C4-2B (cell line): ENCODE measurements around the gene TMEM191C.

ENCODE experiments used
- H3K27ac ChIP-seq: fragments of 450-650 bp; 2 replicates; pipeline ENCODE4 v1.5.1; 2017
- CTCF ChIP-seq: fragments of 450-650 bp; conservative IDR thresholded peaks from 2 replicates; pipeline ENCODE4 v1.5.1; 2017; ENCODE audit warnings: mild to moderate bottlenecking
- ZFX ChIP-seq: fragments of 450-650 bp; IDR thresholded peaks from 2 replicates; pipeline ENCODE4 v1.6.1; 2017

Gene TMEM191C

GRCh38 chr22:21443735-21444421, 23.3 kb upstream of the TMEM191C start:
- TF ChIP-seq ZFX (no peak), CTCF (no peak)
- H3K27ac ChIP-seq, result no peak overlapping the region

- no peak for TF ChIP-seq CTCF
- no peak overlapping the region for H3K27ac ChIP-seq
Observed at GRCh38 chr22:21444701-21445436, 22.3 kb upstream of the TMEM191C start.

GRCh38 chr22:21445437-21446127, 21.6 kb upstream of the TMEM191C start:
- H3K27ac ChIP-seq, result no peak overlapping the region

DNA sequence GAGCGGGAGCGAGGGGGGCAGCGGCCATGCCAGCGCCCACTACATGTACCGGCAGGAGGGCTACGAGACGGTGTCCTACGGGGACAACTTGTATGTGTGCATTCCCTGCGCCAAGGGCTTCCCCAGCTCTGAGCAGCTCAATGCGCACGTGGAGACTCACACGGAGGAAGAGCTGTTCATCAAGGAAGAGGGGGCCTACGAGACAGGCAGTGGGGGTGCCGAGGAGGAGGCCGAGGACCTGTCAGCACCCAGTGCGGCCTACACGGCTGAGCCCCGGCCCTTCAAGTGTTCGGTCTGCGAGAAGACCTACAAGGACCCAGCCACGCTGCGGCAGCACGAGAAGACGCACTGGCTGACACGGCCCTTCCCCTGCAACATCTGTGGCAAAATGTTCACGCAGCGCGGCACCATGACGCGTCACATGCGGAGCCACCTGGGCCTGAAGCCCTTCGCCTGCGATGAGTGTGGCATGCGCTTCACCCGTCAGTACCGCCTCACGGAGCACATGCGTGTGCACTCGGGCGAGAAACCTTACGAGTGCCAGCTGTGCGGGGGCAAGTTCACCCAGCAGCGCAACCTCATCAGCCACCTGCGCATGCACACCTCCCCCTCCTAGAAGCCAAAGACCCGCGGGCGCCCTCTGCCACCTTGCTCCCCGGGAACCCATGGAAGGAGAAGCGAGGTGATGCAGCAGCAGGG, 20.9 kb upstream of the TMEM191C start:
- TF ChIP-seq CTCF (no peak), ZFX (no peak)
- H3K27ac ChIP-seq, result no peak overlapping the region

More at GRCh38 chr22:21445437-21446127, 21.6 kb upstream of the TMEM191C start:
- TF ChIP-seq ZFX (no peak), CTCF (no peak)

DNA sequence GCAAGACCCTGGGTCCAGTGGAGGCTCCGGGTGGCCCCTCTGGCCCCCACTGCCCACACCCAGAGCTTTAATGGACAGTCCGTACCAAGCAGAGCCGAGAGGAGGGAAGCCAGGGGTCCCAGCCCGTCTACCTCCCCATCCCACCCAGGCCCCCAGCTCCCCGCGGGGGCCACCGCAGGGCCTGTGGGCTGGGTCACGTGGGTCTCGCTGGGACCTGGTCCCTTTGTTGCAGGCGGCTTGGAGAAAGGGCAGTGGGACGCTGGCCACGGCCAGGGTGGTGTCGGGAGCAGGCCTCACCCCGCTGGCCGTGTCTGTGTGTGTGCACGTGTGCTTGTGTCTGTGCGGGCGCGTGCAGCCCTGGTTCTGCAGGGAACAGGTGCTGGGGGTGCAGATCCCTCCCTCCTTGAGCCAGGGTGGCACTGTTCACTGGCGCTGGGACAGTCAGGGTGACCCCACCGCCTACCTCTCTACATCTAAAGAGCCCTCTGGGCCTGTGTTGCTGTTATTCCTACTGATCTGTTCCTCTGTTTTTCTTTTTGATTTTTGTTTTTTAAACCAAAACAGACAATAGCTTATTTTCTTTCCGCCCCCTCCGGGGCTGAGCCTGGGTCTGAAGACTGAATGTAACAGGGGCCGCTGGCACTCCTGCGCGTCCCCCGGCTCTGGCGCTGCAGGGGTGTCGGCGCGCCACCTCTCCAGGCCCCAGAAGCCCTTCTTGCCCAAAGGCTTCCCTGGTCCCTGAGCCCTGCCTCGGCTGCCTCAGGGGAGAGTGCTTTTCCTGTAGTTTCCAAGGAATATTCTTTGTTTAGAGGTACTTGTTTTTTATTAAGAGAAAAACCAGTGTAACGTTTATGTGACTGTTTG, 20.1 kb upstream of the TMEM191C start:
- no peak overlapping the region for H3K27ac ChIP-seq
- TF ChIP-seq CTCF, result no peak
- TF ChIP-seq ZFX, result no peak

DNA sequence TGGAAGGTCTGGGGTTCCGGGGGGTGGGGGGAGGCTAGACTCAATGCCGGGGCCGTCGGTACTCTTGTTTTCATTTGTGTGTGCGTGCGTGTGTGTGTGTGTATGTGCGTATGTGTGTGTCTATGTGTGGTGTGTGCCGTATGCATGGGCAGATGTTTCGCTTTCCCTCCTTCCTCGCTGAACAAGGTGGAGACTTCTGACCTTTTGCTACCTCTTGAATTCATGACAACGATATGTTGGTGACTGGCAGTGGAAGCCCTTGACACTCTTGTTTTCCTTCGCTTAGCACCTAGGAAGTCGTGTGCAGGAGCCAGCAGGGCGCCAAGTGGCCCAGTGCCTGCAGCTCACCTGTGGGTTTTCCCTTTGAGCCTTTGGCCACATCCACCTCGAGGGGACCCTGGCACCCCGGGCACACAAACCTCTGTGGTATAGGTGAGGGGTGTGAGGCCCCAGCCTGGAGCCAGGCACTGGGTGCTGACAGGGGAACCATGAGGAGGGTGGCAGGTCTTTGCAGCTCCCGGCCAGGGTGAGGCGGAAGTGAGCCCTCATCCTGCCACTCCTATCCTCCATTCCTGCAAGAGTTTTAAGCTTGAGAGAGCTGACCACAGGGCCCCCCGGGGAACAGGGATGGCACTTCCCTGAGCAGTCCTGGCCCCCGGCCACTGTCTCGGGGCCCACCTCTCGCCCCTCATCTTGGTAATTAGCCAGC, 19.3 kb upstream of the TMEM191C start:
- TF ChIP-seq ZFX (no peak), CTCF (no peak)
- no peak overlapping the region for H3K27ac ChIP-seq
